Endothelial cell (in vitro differentiated cells): ENCODE results near the gene SIRPD. TPM values are rescaled to one million over a fixed set of nuclear protein-coding genes. Genes with fewer than 3 reads are reported as not detected.

Experiments used
- DNase-seq: peaks from one replicate; pipeline ENCODE4 v3.0.0; 2021; ENCODE audit warnings: low spot score
- H3K27ac Mint-ChIP-seq: one replicate; pipeline ENCODE4 v1.8.0; 2021; ENCODE audit warnings: mixed read lengths, inconsistent platforms; ENCODE audit not compliant: unreplicated experiment
- H3K27me3 Mint-ChIP-seq: one replicate; pipeline ENCODE4 v1.8.0; 2021; ENCODE audit warnings: mild to moderate bottlenecking, moderate library complexity, mixed read lengths, inconsistent platforms; ENCODE audit not compliant: unreplicated experiment
- H3K36me3 Mint-ChIP-seq: one replicate; pipeline ENCODE4 v1.8.0; 2021; ENCODE audit warnings: mild to moderate bottlenecking, low read depth, mixed read lengths, inconsistent platforms; ENCODE audit not compliant: unreplicated experiment
- H3K4me1 Mint-ChIP-seq: one replicate; pipeline ENCODE4 v1.8.0; 2021; ENCODE audit warnings: mild to moderate bottlenecking, mixed read lengths, inconsistent platforms; ENCODE audit not compliant: unreplicated experiment
- H3K4me3 Mint-ChIP-seq: one replicate; pipeline ENCODE4 v1.8.0; 2021; ENCODE audit warnings: mild to moderate bottlenecking, mixed read lengths, inconsistent platforms; ENCODE audit not compliant: unreplicated experiment
- H3K9me3 Mint-ChIP-seq: one replicate; pipeline ENCODE4 v1.8.0; 2021; ENCODE audit warnings: mixed read lengths, inconsistent platforms; ENCODE audit not compliant: unreplicated experiment
- CTCF ChIP-seq: fragments of 200-600 bp; sonication (generic); IDR thresholded peaks from one replicate; pipeline ENCODE4 v1.5.0; 2021; ENCODE audit warnings: antibody characterized with exemption; ENCODE audit not compliant: unreplicated experiment
- total RNA-seq: library from RNA; stranded (reverse); fragmentation: NEBNext Ultra II Directional; extraction: Animal tissue kit (Norgen Biotek cat#: 25700); gene quantifications from one replicate; pipeline ENCODE4 v1.2.1, GENCODE V29; 2021; ENCODE audit not compliant: unreplicated experiment

SIRPD gene
- total RNA-seq, 1 donor from 2014 or later: not detected

GRCh38 chr20:1535420-1536175 lies 21.9 kb downstream of the SIRPD start:
- H3K27me3 Mint-ChIP-seq: no peaks in the 10 kb centered on the region
- no peak for DNase-seq
- no peak overlapping the region for H3K4me3 Mint-ChIP-seq
- no peaks in the 10 kb centered on the region for H3K9me3 Mint-ChIP-seq
- H3K4me1 Mint-ChIP-seq: no peaks in the 10 kb centered on the region
- no peak for TF ChIP-seq CTCF
- no peaks in the 10 kb centered on the region for H3K36me3 Mint-ChIP-seq
- H3K27ac Mint-ChIP-seq: no peak overlapping the region

- no peak for TF ChIP-seq CTCF
- H3K27me3 Mint-ChIP-seq: no peaks in the 10 kb centered on the region
- no peak overlapping the region for H3K27ac Mint-ChIP-seq
- no peak for DNase-seq
- H3K36me3 Mint-ChIP-seq: no peaks in the 10 kb centered on the region
- no peaks in the 10 kb centered on the region for H3K4me1 Mint-ChIP-seq
- H3K9me3 Mint-ChIP-seq: no peaks in the 10 kb centered on the region
- H3K4me3 Mint-ChIP-seq: no peak overlapping the region
Observed at GRCh38 chr20:1534526-1534925, 23.0 kb downstream of the SIRPD start.

GRCh38 chr20:1533059-1533458 lies 24.4 kb downstream of the SIRPD start:
- no peak for DNase-seq
- H3K36me3 Mint-ChIP-seq: no peaks in the 10 kb centered on the region

GRCh38 chr20:1528811-1529210 lies 28.7 kb downstream of the SIRPD start:
- DNase-seq: no peak
- Mint-ChIP-seq H3K36me3 (no peaks in the 10 kb centered on the region), H3K9me3 (no peaks in the 10 kb centered on the region), H3K27me3 (no peaks in the 10 kb centered on the region), H3K4me1 (no peaks in the 10 kb centered on the region), H3K4me3 (no peak overlapping the region), H3K27ac (no peak overlapping the region)
- TF ChIP-seq CTCF: no peak

More at GRCh38 chr20:1533059-1533458, 24.4 kb downstream of the SIRPD start:
- H3K4me1 Mint-ChIP-seq: no peaks in the 10 kb centered on the region
- H3K27me3 Mint-ChIP-seq: no peaks in the 10 kb centered on the region
- H3K9me3 Mint-ChIP-seq: no peaks in the 10 kb centered on the region
- no peak for TF ChIP-seq CTCF
- no peak overlapping the region for H3K4me3 Mint-ChIP-seq
- no peak overlapping the region for H3K27ac Mint-ChIP-seq

GRCh38 chr20:1527923-1528322 lies 29.6 kb downstream of the SIRPD start:
- DNase-seq: no peak

More at GRCh38 chr20:1527923-1528322, 29.6 kb downstream of the SIRPD start:
- no peak for TF ChIP-seq CTCF
- Mint-ChIP-seq H3K27me3 (no peaks in the 10 kb centered on the region), H3K27ac (no peak overlapping the region), H3K36me3 (no peaks in the 10 kb centered on the region), H3K4me1 (no peaks in the 10 kb centered on the region), H3K9me3 (no peaks in the 10 kb centered on the region), H3K4me3 (no peak overlapping the region)
